ENCODE data around the gene TCEA2. TPM values are rescaled to one million over a fixed set of nuclear protein-coding genes. Genes with fewer than 3 reads are reported as not detected.

TCEA2 gene
- total and polyA plus RNA-seq, 2 of the 13 experiments (the other 11 are each of a cell fraction or from before 2014, with no cell fraction given), result 28.1 to 33.7 TPM

- peak; percentile 79 for TF ChIP-seq UBTF (CRISPR knock-in tag; IDR thresholded peaks at IDR 0.05)
- TF ChIP-seq ZBTB26 (CRISPR knock-in tag; IDR thresholded peaks at IDR 0.05; ENCODE audit: borderline replicate concordance), result no peak; the same call in 1 of the 2 replicates
- no peak for TF ChIP-seq NCOR1 (IDR thresholded peaks at IDR 0.05; ENCODE audit: borderline replicate concordance, low read length)
- TF ChIP-seq SRSF1 (optimal IDR thresholded peaks at IDR 0.05; ENCODE audit: low read depth, low read length), result no peak
- TF ChIP-seq ZBTB37 (CRISPR knock-in tag; IDR thresholded peaks at IDR 0.05), result peak; percentile 66; the same call in 1 of the 2 replicates
- 0 out of 2 replicates have a peak, but pooled peaks have one; percentile 5 for TF ChIP-seq THAP8 (CRISPR knock-in tag; IDR thresholded peaks at IDR 0.05; ENCODE audit: borderline replicate concordance)
- TF ChIP-seq BRF2 (CRISPR knock-in tag; IDR thresholded peaks at IDR 0.05), result no peak
- peak; percentile 62; the same call in 1 of the 2 replicates for TF ChIP-seq MYPOP (CRISPR knock-in tag; IDR thresholded peaks at IDR 0.05)
- 0 out of 2 replicates have a peak, but pooled peaks have one; percentile 23 for TF ChIP-seq E2F2 (CRISPR knock-in tag; IDR thresholded peaks at IDR 0.05; ENCODE audit: borderline replicate concordance)
- TF ChIP-seq ZBTB49 (CRISPR knock-in tag; IDR thresholded peaks at IDR 0.05; ENCODE audit: borderline replicate concordance), result no peak
- TF ChIP-seq TCF12 (IDR thresholded peaks at IDR 0.05), result no peak
- no peak for TF ChIP-seq TCF12 (CRISPR knock-in tag; IDR thresholded peaks at IDR 0.05)
- TF ChIP-seq ZNF441 (CRISPR knock-in tag; IDR thresholded peaks at IDR 0.05; ENCODE audit: borderline replicate concordance), result peak; percentile 90
- TF ChIP-seq ZNF44 (CRISPR knock-in tag; IDR thresholded peaks at IDR 0.05), result no peak
- no peak for TF ChIP-seq ZNF367 (CRISPR knock-in tag; IDR thresholded peaks at IDR 0.05; ENCODE audit: borderline replicate concordance)
Measured at GRCh38 chr20:64052987-64053840, 9.8 kb upstream of the TCEA2 start (continued).
